Measurements from ENCODE around the gene KIF5C.

DNA sequence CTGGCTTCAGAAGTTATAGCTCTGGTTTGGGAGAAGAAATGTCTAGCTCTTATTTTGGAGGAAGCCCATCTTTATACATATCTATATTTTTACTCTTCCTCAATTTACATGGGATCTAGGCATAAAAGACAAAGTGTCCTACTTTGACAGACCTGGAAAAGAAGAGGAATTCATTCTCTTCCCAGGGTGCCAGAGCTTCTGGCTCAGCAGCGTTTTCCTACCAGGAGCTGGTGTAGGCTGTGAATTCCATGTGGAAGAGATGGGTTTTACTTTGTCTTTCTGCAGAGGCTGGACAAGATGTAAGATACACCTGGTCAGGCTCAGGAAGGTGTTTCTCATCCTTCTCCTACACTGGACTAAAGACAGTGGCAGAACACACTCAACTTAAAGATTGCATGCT is 113.3 kb downstream of the KIF5C start:
- TF ChIP-seq, protein P1, sequence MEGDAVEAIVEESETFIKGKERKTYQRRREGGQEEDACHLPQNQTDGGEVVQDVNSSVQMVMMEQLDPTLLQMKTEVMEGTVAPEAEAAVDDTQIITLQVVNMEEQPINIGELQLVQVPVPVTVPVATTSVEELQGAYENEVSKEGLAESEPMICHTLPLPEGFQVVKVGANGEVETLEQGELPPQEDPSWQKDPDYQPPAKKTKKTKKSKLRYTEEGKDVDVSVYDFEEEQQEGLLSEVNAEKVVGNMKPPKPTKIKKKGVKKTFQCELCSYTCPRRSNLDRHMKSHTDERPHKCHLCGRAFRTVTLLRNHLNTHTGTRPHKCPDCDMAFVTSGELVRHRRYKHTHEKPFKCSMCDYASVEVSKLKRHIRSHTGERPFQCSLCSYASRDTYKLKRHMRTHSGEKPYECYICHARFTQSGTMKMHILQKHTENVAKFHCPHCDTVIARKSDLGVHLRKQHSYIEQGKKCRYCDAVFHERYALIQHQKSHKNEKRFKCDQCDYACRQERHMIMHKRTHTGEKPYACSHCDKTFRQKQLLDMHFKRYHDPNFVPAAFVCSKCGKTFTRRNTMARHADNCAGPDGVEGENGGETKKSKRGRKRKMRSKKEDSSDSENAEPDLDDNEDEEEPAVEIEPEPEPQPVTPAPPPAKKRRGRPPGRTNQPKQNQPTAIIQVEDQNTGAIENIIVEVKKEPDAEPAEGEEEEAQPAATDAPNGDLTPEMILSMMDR (IDR thresholded peaks at IDR 0.05): no peak
- TF ChIP-seq POLR2A (IDR thresholded peaks at IDR 0.05) (no peak), EP300 (IDR thresholded peaks at IDR 0.05; ENCODE audit: low read depth) (no peak), POLR2AphosphoS5 (IDR thresholded peaks at IDR 0.05) (no peak)
